Activated CD8-positive, alpha-beta T cell treated with anti-CD3 and anti-CD28 coated beads for 36 hours (primary cell): ENCODE results near the gene PAPOLB. TPM values are rescaled to one million over a fixed set of nuclear protein-coding genes. Genes with fewer than 3 reads are reported as not detected.

Experiments used
- ATAC-seq: fragments of 200-7000 bp; cut with Tn5 transposase; one replicate; pipeline ENCODE4 v1.10.0; 2021; ENCODE audit warnings: mild to moderate bottlenecking, moderate library complexity
- CTCF ChIA-PET: fragments of 350-600 bp; sonication (Branson Sonifier 250); formaldehyde crosslinking; loops from one replicate; lab custom pipeline; 2021; ENCODE audit warnings: antibody characterized with exemption; lab: Charles Lee
- POLR2A ChIA-PET: fragments of 350-600 bp; sonication (Branson Sonifier 250); formaldehyde crosslinking; loops from one replicate; lab custom pipeline; 2021; ENCODE audit warnings: antibody characterized with exemption; lab: Charles Lee
- DNase-seq: peaks from one replicate; pipeline ENCODE4 v3.0.0-alpha.2; 2020
- H3K27ac Mint-ChIP-seq: one replicate; pipeline ENCODE4 v1.8.0; 2021; ENCODE audit warnings: mild to moderate bottlenecking, mixed read lengths
- H3K27me3 Mint-ChIP-seq: one replicate; pipeline ENCODE4 v1.8.0; 2021; ENCODE audit warnings: mixed read lengths
- H3K36me3 Mint-ChIP-seq: one replicate; pipeline ENCODE4 v1.8.0; 2021; ENCODE audit warnings: low read depth, mixed read lengths
- H3K4me1 Mint-ChIP-seq: one replicate; pipeline ENCODE4 v1.8.0; 2021; ENCODE audit warnings: low read depth, mixed read lengths
- H3K4me3 Mint-ChIP-seq: one replicate; pipeline ENCODE4 v1.8.0; 2021; ENCODE audit warnings: mild to moderate bottlenecking, moderate library complexity, mixed read lengths
- H3K9me3 Mint-ChIP-seq: one replicate; pipeline ENCODE4 v1.8.0; 2021; ENCODE audit warnings: mixed read lengths
- CTCF ChIP-seq: fragments of 200-600 bp; IDR thresholded peaks from one replicate; pipeline ENCODE4 v1.8.0; 2022; ENCODE audit warnings: antibody characterized with exemption, mild to moderate bottlenecking
- intact Hi-C: fragments of 100-400 bp; cut with micrococcal nuclease; formaldehyde crosslinking; loops from one replicate; pipeline ENCODE4 v1.10.0; 2022
- total RNA-seq, 2 experiments: library from RNA; stranded (reverse); gene quantifications; one replicate each; pipeline ENCODE4 v1.2.3, GENCODE V29; 2021

Gene PAPOLB
- total RNA-seq, 2 experiments from 2014 or later: not detected

DNA sequence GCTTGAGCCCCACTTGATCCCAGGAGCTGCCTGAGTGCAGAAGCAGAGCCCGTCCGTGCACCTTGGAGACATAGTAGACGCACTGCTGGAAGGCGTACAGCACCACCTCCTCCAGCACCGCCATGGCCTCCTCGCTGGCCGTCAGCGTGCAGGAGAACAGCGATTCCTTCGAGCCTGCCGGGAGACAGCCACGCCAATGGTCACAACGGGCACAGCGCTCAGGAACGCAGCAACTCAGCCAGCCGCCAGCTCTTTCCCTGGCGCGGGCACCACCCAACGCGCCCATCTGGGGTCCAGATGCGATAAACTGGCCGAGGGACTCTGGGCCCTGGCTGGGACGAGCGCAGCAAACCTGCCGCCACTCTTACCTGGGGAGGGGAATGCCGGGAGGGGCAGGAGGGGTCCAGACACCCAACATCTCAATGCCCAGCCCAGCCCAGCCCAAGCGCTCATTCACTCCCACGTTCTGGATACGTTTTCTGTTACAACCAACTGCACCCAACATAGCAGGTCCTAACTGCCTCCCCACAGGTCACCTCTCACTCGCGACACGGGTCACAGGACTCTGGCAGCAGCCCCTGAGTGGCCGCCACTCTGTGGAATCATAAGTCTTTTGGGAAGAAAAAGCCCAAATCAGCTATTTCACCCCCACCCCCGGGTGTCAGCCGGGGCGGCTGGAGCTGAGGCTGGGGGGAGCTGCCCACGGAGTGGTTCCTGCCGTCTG lies 44.5 kb downstream of the PAPOLB start:
- Mint-ChIP-seq H3K4me1 (no peaks in the 10 kb centered on the region), H3K27ac (no peak overlapping the region), H3K4me3 (no peak overlapping the region), H3K36me3 (no peaks in the 10 kb centered on the region), H3K9me3 (no peaks in the 10 kb centered on the region), H3K27me3 (peaks cover 11% of the 10 kb centered on the region)
- POLR2A ChIA-PET: no interaction called here
- intact Hi-C loops: no loop called here
- CTCF ChIA-PET: no interaction called here
- no peak for DNase-seq
- TF ChIP-seq CTCF: no peak
- ATAC-seq: no peak

DNA sequence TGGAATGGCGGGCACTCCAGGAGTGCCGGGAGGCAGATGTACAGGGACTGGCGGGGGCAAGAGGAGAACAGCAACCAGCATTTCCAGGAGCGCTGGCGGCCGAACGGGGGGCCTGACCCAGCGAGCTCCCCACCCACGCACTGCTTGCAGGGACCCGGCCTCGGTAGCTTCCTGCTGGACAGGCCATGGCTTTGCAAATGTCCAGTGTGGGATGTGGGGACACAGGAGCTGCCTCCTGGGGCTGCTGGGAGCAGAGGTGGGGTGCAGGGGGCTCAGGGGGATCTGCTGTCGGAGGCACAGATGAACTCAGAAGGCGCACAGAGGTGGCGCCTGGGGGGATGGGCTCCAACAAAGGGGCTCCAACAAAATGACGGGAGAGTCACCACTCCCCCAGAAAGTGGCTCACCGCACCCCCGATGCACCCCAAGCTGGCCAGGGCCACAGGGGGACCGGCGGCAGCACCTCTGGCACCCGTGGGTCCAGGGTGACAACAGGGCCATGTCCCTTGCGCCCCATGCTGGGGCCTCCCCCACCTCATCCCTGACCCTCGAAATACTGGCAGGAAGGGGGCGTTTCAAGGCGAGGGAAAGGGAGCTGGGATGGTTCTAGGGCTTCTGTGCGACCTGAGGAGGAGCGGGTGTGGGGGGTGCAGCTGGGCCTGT lies 45.3 kb downstream of the PAPOLB start:
- no peak overlapping the region for H3K4me3 Mint-ChIP-seq
- no peak overlapping the region for H3K27ac Mint-ChIP-seq
- ATAC-seq (no peak), DNase-seq (no peak)
- no peaks in the 10 kb centered on the region for H3K9me3 Mint-ChIP-seq
- peaks cover 11% of the 10 kb centered on the region for H3K27me3 Mint-ChIP-seq
- intact Hi-C loops: no loop called here
- no peak for TF ChIP-seq CTCF
- no peaks in the 10 kb centered on the region for H3K4me1 Mint-ChIP-seq
- POLR2A ChIA-PET: no interaction called here
- CTCF ChIA-PET: interaction anchor here (1.2 kb wide), 1 partner anchor 18 kb away, joined by 3 read pairs; no protein-coding TSS in a partner anchor
- no peaks in the 10 kb centered on the region for H3K36me3 Mint-ChIP-seq

- Mint-ChIP-seq H3K9me3 (no peaks in the 10 kb centered on the region), H3K4me3 (no peak overlapping the region), H3K27ac (no peak overlapping the region), H3K36me3 (no peaks in the 10 kb centered on the region), H3K4me1 (no peaks in the 10 kb centered on the region), H3K27me3 (peaks cover 11% of the 10 kb centered on the region)
- ATAC-seq (no peak), DNase-seq (no peak)
- intact Hi-C loops: no loop called here
- no peak for TF ChIP-seq CTCF
- CTCF ChIA-PET: interaction anchor here (1.0 to 1.2 kb wide), 2 partner anchors 17 to 22 kb away, joined by 3 read pairs; no protein-coding TSS in a partner anchor
- POLR2A ChIA-PET: no interaction called here
These were observed 46.0 kb downstream of the PAPOLB start for GRCh38 chr7:4815609-4816418.

DNA sequence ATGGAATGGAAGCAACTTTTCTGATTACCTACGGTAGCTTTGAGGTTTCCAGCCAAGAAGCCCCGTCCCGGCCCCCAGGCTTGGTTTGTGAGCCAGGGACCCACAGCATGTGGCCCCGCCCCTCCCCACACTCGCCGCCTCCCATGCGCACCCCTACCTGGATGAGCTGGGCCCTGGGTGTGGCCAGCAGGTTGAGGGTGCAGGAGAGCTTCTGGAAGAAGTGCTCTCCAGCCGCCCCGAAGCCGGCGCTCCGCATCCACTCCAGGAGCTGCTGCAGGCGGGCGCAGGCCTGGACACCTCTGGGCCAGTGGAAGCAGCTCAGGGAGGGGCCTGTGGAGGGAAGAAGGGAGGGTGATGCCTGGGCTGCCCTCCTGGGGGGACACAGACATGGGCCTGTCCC lies 46.7 kb downstream of the PAPOLB start:
- no peaks in the 10 kb centered on the region for H3K9me3 Mint-ChIP-seq
- no peaks in the 10 kb centered on the region for H3K36me3 Mint-ChIP-seq
- intact Hi-C loops: no loop called here
- ChIA-PET CTCF (interaction anchor here (1.0 kb wide), 1 partner anchor 21 kb away, joined by 3 read pairs; no protein-coding TSS in a partner anchor), POLR2A (no interaction called here)
- no peak overlapping the region for H3K27ac Mint-ChIP-seq
- peaks cover 11% of the 10 kb centered on the region for H3K27me3 Mint-ChIP-seq
- no peak for TF ChIP-seq CTCF
- no peak for DNase-seq
- no peaks in the 10 kb centered on the region for H3K4me1 Mint-ChIP-seq
- H3K4me3 Mint-ChIP-seq: no peak overlapping the region
- ATAC-seq: no peak
